ENCODE data around the gene ARL2.

GRCh38 chr11:65040847-65041622, 27.1 kb downstream of the ARL2 start, which contains the start of gene SAC3D1:
- TF ChIP-seq CTCF (conservative IDR thresholded peaks at IDR 0.05) = no peak
- TF ChIP-seq ZFX (IDR thresholded peaks at IDR 0.05) = no peak
